Keratinocyte (primary cell): Measurements from ENCODE around the gene GPR157.

ENCODE experiments used
- EZH2 ChIP-seq: IDR thresholded peaks from one replicate; pipeline ENCODE4 v1.6.1; 2012; ENCODE audit warnings: inconsistent platforms, mild to moderate bottlenecking, low read length, moderate library complexity
- TF ChIP-seq, protein P1 (sequence below), 3 experiments: IDR thresholded peaks in 1 of 3; conservative IDR thresholded peaks in 1 of 3; optimal IDR thresholded peaks in 1 of 3; 2 replicates in 2 of 3; 3 replicates in 1 of 3; pipeline versions ENCODE3 to v1.5.1; 2011; ENCODE audit warnings: low read length in 3 of 3, mild to moderate bottlenecking in 3 of 3, moderate library complexity in 2 of 3, control low read depth in 1 of 3, inconsistent platforms in 1 of 3; ENCODE audit not compliant: insufficient read depth in 2 of 3; ENCODE audit errors: extremely low read depth in 1 of 3

DNA sequence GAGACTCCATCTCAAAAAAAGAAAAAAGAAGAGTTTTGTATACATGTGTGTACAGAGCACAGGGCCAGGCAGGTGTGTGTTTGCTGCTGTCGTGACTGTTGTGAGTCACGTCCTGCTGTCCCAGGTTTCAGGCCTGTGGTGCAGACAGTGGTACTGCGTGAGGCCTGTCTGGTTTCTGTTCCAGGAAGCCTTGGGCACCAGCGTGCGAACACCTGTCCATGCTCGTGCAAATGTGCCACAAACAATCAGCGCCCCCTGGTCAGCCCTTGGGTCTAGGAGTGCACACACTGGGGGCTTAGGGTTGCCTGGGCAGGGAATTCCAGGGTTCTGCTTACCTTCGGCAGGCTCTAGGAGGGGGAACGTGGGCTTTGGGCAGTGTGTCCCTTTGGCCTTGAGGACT is 16.9 kb downstream of the GPR157 start:
- TF ChIP-seq, protein P1, sequence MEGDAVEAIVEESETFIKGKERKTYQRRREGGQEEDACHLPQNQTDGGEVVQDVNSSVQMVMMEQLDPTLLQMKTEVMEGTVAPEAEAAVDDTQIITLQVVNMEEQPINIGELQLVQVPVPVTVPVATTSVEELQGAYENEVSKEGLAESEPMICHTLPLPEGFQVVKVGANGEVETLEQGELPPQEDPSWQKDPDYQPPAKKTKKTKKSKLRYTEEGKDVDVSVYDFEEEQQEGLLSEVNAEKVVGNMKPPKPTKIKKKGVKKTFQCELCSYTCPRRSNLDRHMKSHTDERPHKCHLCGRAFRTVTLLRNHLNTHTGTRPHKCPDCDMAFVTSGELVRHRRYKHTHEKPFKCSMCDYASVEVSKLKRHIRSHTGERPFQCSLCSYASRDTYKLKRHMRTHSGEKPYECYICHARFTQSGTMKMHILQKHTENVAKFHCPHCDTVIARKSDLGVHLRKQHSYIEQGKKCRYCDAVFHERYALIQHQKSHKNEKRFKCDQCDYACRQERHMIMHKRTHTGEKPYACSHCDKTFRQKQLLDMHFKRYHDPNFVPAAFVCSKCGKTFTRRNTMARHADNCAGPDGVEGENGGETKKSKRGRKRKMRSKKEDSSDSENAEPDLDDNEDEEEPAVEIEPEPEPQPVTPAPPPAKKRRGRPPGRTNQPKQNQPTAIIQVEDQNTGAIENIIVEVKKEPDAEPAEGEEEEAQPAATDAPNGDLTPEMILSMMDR (optimal IDR thresholded peaks at IDR 0.05 in 1 of 3, IDR thresholded peaks at IDR 0.05 in 1 of 3, conservative IDR thresholded peaks at IDR 0.05 in 1 of 3; ENCODE audit: extremely low read depth in 1 of 3, insufficient read depth in 2 of 3, low read length in 3 of 3): no peak
- no peak for TF ChIP-seq EZH2
